Measurements from ENCODE around the gene GLI1.

DNA sequence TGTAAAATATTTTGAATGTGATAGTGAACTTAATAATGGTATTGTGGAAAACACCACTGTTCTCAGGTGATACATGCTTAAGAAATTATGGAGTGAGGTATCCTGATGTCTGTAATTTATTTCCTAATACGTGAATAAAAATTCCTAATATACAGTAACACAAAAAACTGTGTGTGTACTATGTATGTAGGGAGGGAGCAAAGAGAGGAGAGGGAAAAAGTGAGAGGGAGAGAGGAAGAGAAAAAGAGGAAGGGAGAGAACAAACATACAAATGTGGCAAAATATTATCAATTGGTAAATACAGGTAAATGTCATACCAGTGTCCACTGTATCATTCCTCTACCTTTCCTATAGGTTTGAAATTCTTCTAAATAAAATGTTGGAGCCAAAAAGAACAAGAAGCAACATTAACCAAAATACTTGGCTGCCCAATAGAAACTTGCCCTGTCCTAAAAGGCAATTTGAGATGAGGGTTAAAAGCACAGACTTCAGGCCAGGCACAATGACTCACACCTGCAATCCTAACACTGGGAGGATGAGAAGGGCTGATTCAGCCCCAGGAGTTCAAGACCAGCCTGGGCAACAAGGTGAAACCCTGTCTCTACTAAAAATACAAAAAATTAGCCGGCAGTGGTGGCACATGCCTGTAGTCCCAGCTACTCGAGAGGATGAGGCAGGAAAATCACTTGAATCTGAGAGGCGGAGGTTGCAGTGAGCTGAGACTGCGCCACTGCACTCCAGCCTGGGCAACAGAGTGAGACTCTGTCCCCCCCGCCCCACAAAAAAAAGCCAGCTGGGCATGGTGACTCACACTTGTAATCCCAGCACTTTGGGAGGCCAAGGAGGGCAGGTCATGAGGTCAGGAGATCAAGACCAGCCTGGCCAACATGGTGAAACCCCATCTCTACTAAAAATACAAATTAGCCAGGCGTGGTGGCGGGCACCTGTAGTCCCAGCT is 43.3 kb upstream of the GLI1 start:
- TF ChIP-seq POLR2AphosphoS5 (IDR thresholded peaks at IDR 0.05) (no peak), POLR2A (IDR thresholded peaks at IDR 0.05) (no peak)
